ENCODE measurements around the gene RFX3. TPM values are rescaled to one million over a fixed set of nuclear protein-coding genes. Genes with fewer than 3 reads are reported as not detected.

The RFX3 gene
- total and polyA plus RNA-seq, 2 of the 13 experiments (the other 11 are each of a cell fraction or from before 2014, with no cell fraction given), result 2.7 to 5.3 TPM

- TF ChIP-seq HMGXB4 (CRISPR knock-in tag; IDR thresholded peaks at IDR 0.05; ENCODE audit: borderline replicate concordance in 1 of 2, low read depth in 1 of 2) (peak; percentile 85 to 91; a peak in 3 of 4 replicates), SMAD3 (CRISPR knock-in tag; IDR thresholded peaks at IDR 0.05) (peak; percentile 19; the same call in 1 of the 2 replicates), XRCC5 (optimal IDR thresholded peaks at IDR 0.05; ENCODE audit: low read length) (no peak), TEAD3 (CRISPR knock-in tag; optimal IDR thresholded peaks at IDR 0.05; ENCODE audit: borderline replicate concordance) (peak; percentile 46), ZBTB1 (CRISPR knock-in tag; IDR thresholded peaks at IDR 0.05; ENCODE audit: borderline replicate concordance) (no peak), IKZF5 (CRISPR knock-in tag; IDR thresholded peaks at IDR 0.05) (peak; percentile 25; the same call in 1 of the 2 replicates), IRF2 (CRISPR knock-in tag; IDR thresholded peaks at IDR 0.05) (peak; percentile 68), ZNF513 (CRISPR knock-in tag; conservative IDR thresholded peaks at IDR 0.05) (no peak), CTCF (CRISPR knock-in tag; IDR thresholded peaks at IDR 0.05) (no peak), FOXJ3 (CRISPR knock-in tag; IDR thresholded peaks at IDR 0.05; ENCODE audit: borderline replicate concordance) (0 out of 2 replicates have a peak, but pooled peaks have one; percentile 65), KDM2A (CRISPR knock-in tag; IDR thresholded peaks at IDR 0.05; ENCODE audit: borderline replicate concordance, low read depth) (peak; percentile 97), ZBTB37 (CRISPR knock-in tag; IDR thresholded peaks at IDR 0.05) (no peak), CREM (IDR thresholded peaks at IDR 0.05) (peak; percentile 84), CREM (CRISPR knock-in tag; IDR thresholded peaks at IDR 0.05) (no peak), ATRX (CRISPR knock-in tag; IDR thresholded peaks at IDR 0.05; ENCODE audit: borderline replicate concordance) (no peak), ZNF691 (CRISPR knock-in tag; IDR thresholded peaks at IDR 0.05; ENCODE audit: borderline replicate concordance, low read depth) (no peak; the same call in 1 of the 2 replicates), ZNF431 (CRISPR knock-in tag; IDR thresholded peaks at IDR 0.05; ENCODE audit: borderline replicate concordance, low read depth) (peak; percentile 38; the same call in 1 of the 2 replicates)
Observed at GRCh38 chr9:3526165-3526996, 580 bp upstream of the RFX3 start (continued).

Data from HepG2 (cell line).